Upper lobe of right lung (tissue), 1 donor: Measurements from ENCODE around the gene MGRN1. TPM values are rescaled to one million over a fixed set of nuclear protein-coding genes. Genes with fewer than 3 reads are reported as not detected.

Experiments used
- ATAC-seq: fragments of 200-7000 bp; cut with Tn5 transposase; one replicate; pipeline ENCODE4 v1.9.1; 2020; ENCODE audit warnings: mild to moderate bottlenecking, moderate library complexity
- DNase-seq: peaks from one replicate; pipeline ENCODE4 v3.0.0-alpha.2; 2020
- H3K27ac ChIP-seq: fragments of 200-600 bp; one replicate; pipeline ENCODE4 v1.8.0; 2022
- H3K27me3 ChIP-seq: fragments of 200-600 bp; one replicate; pipeline ENCODE4 v1.8.0; 2022; ENCODE audit warnings: mild to moderate bottlenecking
- H3K36me3 ChIP-seq: fragments of 200-600 bp; one replicate; pipeline ENCODE4 v1.8.0; 2022
- H3K4me1 ChIP-seq: fragments of 200-600 bp; one replicate; pipeline ENCODE4 v1.8.0; 2022
- H3K4me3 ChIP-seq: fragments of 200-600 bp; one replicate; pipeline ENCODE4 v1.8.0; 2022; ENCODE audit warnings: mild to moderate bottlenecking
- H3K9me3 ChIP-seq: fragments of 200-600 bp; one replicate; pipeline ENCODE4 v1.8.0; 2022
- intact Hi-C: fragments of 100-400 bp; cut with DNase I; formaldehyde crosslinking; loops from one replicate; pipeline ENCODE4 v1.11.0; 2022
- total RNA-seq: library from RNA; stranded (reverse); fragmentation: NEBNext Ultra II Directional; extraction: Animal tissue kit (Norgen Biotek cat#: 25700); gene quantifications from one replicate; pipeline ENCODE4 v1.2.1, GENCODE V29; 2021
- TF ChIP-seq, protein P1 (sequence below): fragments of 200-600 bp; IDR thresholded peaks from one replicate; pipeline ENCODE4 v1.8.0; 2022; ENCODE audit warnings: antibody characterized with exemption
- donor health status: DM: no; HTN: yes; CAD: no; lungs with severe emphysema.

The MGRN1 gene
- total RNA-seq, 1 donor from 2014 or later = 81.3 TPM

DNA sequence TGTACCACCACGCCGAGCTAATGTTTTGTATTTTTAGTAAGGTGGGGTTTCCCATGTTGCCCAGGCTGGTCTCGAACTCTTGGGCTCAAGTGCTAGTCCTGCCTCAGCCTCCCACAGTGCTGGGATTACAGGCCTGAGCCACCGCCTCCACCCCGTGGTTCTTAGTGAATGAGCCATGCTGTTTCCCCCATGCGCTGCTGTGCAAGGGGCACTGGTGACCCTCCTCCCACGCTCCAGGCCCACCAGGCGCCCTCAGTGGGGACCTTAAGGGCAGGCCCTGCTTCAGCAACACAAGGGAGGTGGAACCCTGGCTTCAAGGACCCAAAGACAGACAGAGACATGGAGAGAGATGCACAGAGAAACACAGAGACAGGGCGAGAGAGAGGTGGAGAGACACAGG, 53.4 kb downstream of the MGRN1 start:
- TF ChIP-seq, protein P1, sequence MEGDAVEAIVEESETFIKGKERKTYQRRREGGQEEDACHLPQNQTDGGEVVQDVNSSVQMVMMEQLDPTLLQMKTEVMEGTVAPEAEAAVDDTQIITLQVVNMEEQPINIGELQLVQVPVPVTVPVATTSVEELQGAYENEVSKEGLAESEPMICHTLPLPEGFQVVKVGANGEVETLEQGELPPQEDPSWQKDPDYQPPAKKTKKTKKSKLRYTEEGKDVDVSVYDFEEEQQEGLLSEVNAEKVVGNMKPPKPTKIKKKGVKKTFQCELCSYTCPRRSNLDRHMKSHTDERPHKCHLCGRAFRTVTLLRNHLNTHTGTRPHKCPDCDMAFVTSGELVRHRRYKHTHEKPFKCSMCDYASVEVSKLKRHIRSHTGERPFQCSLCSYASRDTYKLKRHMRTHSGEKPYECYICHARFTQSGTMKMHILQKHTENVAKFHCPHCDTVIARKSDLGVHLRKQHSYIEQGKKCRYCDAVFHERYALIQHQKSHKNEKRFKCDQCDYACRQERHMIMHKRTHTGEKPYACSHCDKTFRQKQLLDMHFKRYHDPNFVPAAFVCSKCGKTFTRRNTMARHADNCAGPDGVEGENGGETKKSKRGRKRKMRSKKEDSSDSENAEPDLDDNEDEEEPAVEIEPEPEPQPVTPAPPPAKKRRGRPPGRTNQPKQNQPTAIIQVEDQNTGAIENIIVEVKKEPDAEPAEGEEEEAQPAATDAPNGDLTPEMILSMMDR = no peak
- ATAC-seq (no peak), DNase-seq (no peak)
- intact Hi-C loops = no loop called here
- Histone ChIP-seq H3K27ac (no peak overlapping the region), H3K4me1 (peaks cover 23% of the 10 kb centered on the region), H3K27me3 (no peaks in the 10 kb centered on the region), H3K4me3 (no peak overlapping the region), H3K9me3 (no peaks in the 10 kb centered on the region), H3K36me3 (peaks cover 44% of the 10 kb centered on the region)

DNA sequence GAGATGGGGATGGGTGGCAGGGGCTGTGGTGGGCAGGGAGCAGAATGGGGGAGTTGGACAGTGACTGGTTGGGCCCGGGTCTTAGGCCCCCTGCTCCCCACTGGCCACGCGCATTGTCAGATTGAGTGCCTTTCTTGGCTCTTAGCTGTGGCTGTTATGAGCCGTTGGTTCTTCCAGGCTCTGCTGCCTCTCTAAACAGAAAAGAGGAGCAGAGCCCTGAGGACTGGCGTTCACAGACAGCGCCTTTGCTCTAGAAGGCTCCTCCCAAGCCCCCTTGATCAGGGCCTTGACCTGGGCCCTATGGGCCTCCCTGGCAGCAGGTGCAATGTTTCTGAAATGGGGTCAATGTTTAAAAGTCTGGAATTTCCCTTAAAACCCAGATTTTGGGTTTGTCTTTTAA, 54.0 kb downstream of the MGRN1 start:
- ATAC-seq = no peak
- peaks cover 23% of the 10 kb centered on the region for H3K4me1 ChIP-seq
- H3K4me3 ChIP-seq = no peak overlapping the region
- DNase-seq = no peak
- TF ChIP-seq, protein P1 = no peak
- intact Hi-C loops = no loop called here
- peaks cover 44% of the 10 kb centered on the region for H3K36me3 ChIP-seq
- H3K27me3 ChIP-seq = no peaks in the 10 kb centered on the region
- no peak overlapping the region for H3K27ac ChIP-seq
- H3K9me3 ChIP-seq = no peaks in the 10 kb centered on the region

DNA sequence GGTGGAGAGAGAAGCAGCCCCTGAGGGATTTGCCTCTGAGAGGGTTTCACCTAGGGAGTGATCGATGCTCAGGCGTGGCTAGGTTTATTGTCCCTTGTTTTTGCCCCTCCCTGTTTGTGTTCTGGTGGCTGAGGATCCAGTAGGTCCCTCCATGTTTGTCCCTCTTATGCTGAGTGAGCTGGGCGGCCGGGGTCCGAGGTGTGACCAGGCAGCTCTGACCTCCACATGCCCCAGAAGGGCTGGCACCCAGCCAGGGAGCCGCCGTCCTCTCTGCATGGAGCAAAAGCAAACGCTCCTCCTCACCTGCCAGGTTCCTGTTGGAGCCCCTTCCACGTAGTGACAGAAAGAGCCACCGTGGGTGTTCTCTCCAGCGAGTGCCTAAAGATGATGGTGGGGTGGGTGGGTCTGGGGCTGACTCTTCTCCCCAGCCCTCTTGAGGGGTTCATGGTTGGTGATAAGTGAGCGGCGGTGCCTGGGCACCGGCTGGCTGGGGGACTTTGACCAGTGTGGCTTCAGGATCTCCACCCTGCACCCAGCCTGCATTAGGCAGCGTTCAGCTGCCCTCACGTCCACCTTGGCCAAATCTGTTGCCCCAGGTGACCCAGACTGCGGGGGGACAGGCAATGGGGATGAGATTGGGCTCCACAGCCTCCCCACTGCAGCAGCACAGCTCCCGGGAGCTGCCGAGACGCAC, 54.7 kb downstream of the MGRN1 start:
- no peak for DNase-seq
- peaks cover 45% of the 10 kb centered on the region for H3K36me3 ChIP-seq

DNA sequence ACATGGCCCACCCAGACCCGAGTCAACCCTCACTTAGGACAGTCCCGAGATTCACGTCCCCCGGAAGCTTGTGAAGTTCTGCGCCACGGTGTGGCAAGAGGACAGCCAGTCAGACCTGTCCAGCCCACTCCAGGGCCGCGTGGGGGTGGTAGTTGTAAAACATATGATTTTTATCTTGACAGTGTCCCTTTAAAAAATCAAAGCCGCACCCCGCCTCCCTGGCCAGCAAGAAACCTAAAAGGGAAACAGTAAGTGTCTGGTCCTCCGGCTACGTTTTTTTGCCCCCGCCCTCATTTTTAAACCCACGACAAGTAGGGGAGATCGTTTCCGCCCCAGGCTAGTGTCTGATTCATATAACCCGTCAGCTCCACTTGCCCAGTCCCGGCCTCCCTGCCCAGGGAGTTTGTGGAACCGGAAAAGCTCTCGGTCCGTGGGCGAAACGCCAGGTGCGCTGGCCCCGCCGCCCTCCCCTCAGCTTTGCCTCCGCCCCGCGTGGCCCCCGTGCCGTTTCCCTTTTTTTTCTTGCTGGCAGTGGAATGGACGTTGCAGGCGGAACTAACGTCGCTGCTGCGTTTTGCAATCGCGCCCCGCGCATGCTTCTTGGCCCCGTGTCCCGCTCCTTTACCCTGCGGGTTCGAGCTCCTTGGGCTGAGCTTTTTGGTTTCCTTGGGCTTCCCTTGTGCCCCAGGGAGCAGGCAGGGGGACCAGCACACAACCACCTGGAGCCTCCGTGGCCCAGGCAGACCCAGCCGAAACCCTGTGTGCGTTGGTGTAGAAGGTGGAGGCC, 55.4 kb downstream of the MGRN1 start:
- Histone ChIP-seq H3K4me1 (peaks cover 23% of the 10 kb centered on the region), H3K27me3 (no peaks in the 10 kb centered on the region), H3K9me3 (no peaks in the 10 kb centered on the region), H3K27ac (peak overlapping the region; percentile 87), H3K4me3 (peak overlapping the region; percentile 48), H3K36me3 (peaks cover 52% of the 10 kb centered on the region)
- ATAC-seq = peak; percentile 68
- intact Hi-C loops = no loop called here
- DNase-seq = peak; percentile 94
- TF ChIP-seq, protein P1 = no peak

More for the DNA sequence above, 54.7 kb downstream of the MGRN1 start:
- intact Hi-C loops = no loop called here
- no peak for ATAC-seq
- Histone ChIP-seq H3K27ac (peak overlapping the region; percentile 87), H3K9me3 (no peaks in the 10 kb centered on the region), H3K4me3 (peak overlapping the region; percentile 48), H3K4me1 (peaks cover 23% of the 10 kb centered on the region), H3K27me3 (no peaks in the 10 kb centered on the region)
- TF ChIP-seq, protein P1 = no peak

DNA sequence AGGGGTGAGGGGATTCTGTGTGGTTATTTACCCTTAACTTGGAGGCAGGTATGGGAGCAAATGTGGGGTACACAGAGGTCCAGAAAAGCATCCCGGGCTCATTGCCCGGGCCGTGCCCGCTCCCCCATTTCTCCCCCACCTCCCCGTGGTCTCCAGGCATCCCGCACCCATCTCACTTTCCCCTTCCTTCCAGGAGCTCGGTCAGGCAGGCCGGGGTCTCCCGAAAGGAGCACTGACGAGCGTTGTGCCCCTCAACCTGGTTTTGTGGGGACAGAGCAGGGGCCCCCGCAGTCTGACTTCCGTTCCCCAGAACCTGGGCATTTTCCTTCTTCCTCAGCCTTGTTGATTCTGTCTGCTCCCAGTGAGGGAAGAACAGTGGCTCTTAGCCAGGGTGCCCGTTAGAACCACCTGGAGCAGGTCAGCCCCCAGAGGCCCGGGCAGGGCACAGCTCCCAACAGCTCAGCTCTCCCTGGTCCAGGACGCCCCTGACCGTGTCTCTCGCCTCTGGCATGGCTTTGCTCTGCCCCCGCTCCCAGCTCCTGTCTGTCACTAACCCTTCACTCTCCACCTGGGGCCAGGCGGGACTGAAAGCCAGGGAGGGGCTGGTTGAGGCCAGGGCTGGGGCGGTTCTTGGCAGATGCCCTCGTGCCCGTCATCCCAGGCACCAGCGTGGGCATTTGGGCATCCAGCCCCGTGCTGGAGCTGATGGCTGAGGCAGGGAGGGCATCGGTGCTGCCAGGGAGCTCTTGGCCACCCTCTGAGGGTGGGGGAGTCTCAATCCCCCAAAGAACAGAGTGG, 56.2 kb downstream of the MGRN1 start:
- peak; percentile 80 for DNase-seq
- Histone ChIP-seq H3K4me3 (peak overlapping the region; percentile 48), H3K27ac (peak overlapping the region; percentile 87), H3K36me3 (peaks cover 60% of the 10 kb centered on the region), H3K27me3 (no peaks in the 10 kb centered on the region), H3K4me1 (peaks cover 23% of the 10 kb centered on the region), H3K9me3 (no peaks in the 10 kb centered on the region)
- intact Hi-C loops = no loop called here
- peak; percentile 8 for ATAC-seq
- TF ChIP-seq, protein P1 = no peak
